Lower leg skin (tissue), 4 donors: ENCODE measurements around the gene COQ4. TPM values are rescaled to one million over a fixed set of nuclear protein-coding genes. Genes with fewer than 3 reads are reported as not detected.

ENCODE experiments used
- DNase-seq, 2 donors: peaks; one replicate each; pipeline ENCODE4 v3.0.0-alpha.2; 2019; ENCODE audit warnings: low spot score in 2 of 2
- H3K4me3 ChIP-seq: fragments of 200-600 bp; sonication (generic); 2 replicates; pipeline ENCODE4 v1.5.1; 2017; ENCODE audit warnings: mild to moderate bottlenecking, low read depth; ENCODE audit not compliant: poor library complexity, severe bottlenecking
- CTCF ChIP-seq, 3 donors: fragments of 450-650 bp; IDR thresholded peaks; one replicate each; pipeline ENCODE4 v1.5.1; 2016; ENCODE audit warnings: antibody characterized with exemption in 3 of 3, mild to moderate bottlenecking in 3 of 3, moderate library complexity in 2 of 3
- POLR2A ChIP-seq, 2 donors: fragments of 450-650 bp; IDR thresholded peaks; one replicate each; pipeline ENCODE4 v1.6.1; 2016 to 2017; ENCODE audit warnings: antibody characterized with exemption in 2 of 2, mild to moderate bottlenecking in 1 of 2, moderate library complexity in 1 of 2
- WGBS, 2 donors: methylation state at CpG; one replicate each; pipeline ENCODE4 v1.1.5; 2018; 5-methylcytosine and 5-hydroxymethylcytosine counted together
- intact Hi-C: fragments of 100-400 bp; cut with DNase I; formaldehyde crosslinking; loops from one replicate; pipeline ENCODE4 v1.15.0; 2023; ENCODE audit warnings: low total_unique reads
- total RNA-seq, 4 donors: library from RNA; depleted of rRNA; stranded (reverse); fragments of >200 nt; gene quantifications; one replicate each; pipeline ENCODE4 v1.1.0, GENCODE V29; 2016

Gene COQ4
- total RNA-seq, 4 donors from 2014 or later: 80.4 to 120 (median 99.4) TPM

- no peak overlapping the region for H3K4me3 ChIP-seq
- no peak for DNase-seq
- 92 to 93% methylated on average over 5 of the region's 5 CpGs for WGBS, 2 donors
- TF ChIP-seq CTCF (IDR thresholded peaks at IDR 0.05) (no peak), POLR2A (IDR thresholded peaks at IDR 0.05) (no peak)
- intact Hi-C loops: no loop called here
Measured at GRCh38 chr9:128280084-128280622, 42.5 kb upstream of the COQ4 start.

- TF ChIP-seq CTCF (IDR thresholded peaks at IDR 0.05): no peak
- TF ChIP-seq POLR2A (IDR thresholded peaks at IDR 0.05): no peak
- intact Hi-C loops: no loop called here
- DNase-seq: no peak
- WGBS, 2 donors: 96 to 97% methylated on average over 6 of the region's 6 CpGs
- H3K4me3 ChIP-seq: no peak overlapping the region
Measured at GRCh38 chr9:128282500-128282899, 40.1 kb upstream of the COQ4 start.

DNA sequence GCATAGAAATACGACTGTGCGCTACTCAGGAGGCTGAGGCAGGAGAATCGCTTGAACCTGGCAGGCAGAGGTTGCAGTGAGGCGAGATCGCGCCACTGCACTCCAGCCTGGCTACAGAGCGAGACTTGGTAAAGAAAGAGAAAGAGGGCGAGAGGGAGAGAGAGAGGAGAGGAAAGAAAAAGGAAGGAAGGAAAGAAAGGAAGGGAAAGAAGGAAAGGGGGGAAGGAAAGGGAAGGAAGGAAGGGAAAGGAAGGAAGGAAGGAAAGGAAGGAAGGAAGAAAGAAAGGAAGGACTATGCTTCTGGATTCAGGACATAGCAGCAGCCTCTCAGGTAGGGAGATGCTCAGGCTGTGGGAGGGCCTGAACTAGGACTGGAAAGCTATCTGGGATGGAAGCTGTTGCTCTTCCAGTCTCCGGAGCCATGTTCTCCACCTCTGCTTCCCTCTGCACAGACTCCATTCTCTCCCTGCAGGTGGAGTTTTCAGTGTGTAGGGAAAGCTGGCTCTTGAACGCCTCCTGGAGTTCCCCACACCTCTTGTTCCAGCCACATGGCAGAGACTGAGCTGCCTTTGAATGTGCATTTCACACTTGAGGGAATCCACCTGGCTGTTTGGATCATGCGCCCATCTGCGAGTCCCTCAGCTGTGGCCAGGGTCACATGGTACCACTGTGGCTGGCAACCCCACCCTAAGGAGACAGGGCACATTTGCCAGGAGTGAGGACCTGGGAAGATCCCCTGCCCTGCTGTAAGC lies 37.4 kb upstream of the COQ4 start:
- H3K4me3 ChIP-seq: no peak overlapping the region
- no peak for DNase-seq
- 94 to 95% methylated on average over 12 of the region's 12 CpGs for WGBS, 2 donors
- no peak for TF ChIP-seq POLR2A (IDR thresholded peaks at IDR 0.05)
- TF ChIP-seq CTCF (IDR thresholded peaks at IDR 0.05): no peak
- intact Hi-C loops: loop anchor here (5.0 kb wide), 2 partner anchors 57 to 342 kb away; partner anchors contain the start of gene SLC27A4

DNA sequence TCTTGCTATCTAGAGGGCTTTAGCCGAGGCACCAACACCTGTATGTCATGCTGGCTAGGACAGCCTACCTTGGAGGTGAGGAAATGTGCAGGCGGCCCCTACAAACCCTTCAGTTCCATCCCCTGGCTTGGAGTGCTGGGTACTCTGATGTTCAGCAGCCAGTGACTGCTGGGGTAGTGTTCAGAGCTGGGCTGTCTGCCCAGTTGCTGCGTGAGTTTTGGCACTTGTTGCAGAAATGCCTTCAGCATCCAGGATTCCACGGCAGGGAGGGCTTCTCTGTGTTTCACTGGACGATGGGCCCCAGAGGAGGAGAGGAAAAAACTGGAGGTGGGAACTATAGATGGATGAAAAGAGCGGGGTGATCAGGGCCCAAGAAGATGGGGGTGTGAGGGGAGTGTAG lies 36.2 kb upstream of the COQ4 start:
- no peak for TF ChIP-seq POLR2A (IDR thresholded peaks at IDR 0.05)
- TF ChIP-seq CTCF (IDR thresholded peaks at IDR 0.05): no peak
- H3K4me3 ChIP-seq: no peak overlapping the region
- WGBS, 2 donors: 61 to 73% methylated on average over 6 of the region's 6 CpGs
- DNase-seq: no peak
- intact Hi-C loops: loop anchor here (5.0 kb wide), 2 partner anchors 56 to 341 kb away; partner anchors contain the start of gene SLC27A4

DNA sequence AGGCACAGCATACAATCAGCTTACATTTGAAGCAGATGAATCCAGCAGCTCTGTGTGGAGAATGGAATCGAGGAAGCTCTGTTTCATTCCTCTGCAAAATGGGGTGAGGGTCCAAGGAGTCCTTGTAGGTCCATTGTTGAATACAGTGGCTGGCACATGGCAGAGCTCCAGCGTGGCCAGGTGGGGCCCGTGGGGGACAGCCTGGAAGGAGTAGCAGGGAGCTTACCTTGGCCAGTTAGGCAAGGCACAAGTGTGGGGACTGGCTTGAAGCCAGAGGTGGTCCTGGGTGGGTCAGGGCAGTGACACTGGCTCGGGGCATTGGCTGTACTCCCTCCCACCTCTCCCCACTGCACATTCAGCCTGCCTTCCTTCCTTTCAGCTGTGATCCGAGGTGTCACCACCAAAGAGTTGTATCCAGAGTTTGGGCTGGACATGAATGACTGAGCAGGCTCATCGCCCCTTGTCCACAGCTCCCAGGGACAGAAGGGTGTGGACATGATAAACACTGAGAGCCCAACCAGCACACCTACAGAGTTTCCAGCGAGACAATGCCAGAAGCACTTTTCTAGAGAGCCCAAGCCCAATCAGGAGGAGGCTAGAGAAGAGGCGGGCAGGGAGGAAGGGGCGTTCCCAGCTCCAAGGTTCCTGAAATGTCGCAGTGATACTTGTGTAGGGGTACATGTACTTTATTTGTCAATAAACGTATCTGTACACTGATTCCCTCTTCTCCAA lies 34.2 kb upstream of the COQ4 start:
- DNase-seq: no peak
- WGBS, 2 donors: 84 to 85% methylated on average over 9 to 11 of the region's 11 CpGs
- TF ChIP-seq CTCF (IDR thresholded peaks at IDR 0.05) (no peak), POLR2A (IDR thresholded peaks at IDR 0.05) (no peak)
- H3K4me3 ChIP-seq: no peak overlapping the region
- intact Hi-C loops: loop anchor here (5.0 kb wide), 2 partner anchors 54 to 339 kb away; partner anchors contain the start of gene SLC27A4
